Sigmoid colon (tissue), 4 donors: Measurements from ENCODE around the gene DCLRE1C.

Source experiments
- EP300 ChIP-seq, 4 donors: sonication (generic); formaldehyde crosslinking; IDR thresholded peaks; one replicate each; pipeline ENCODE4 v1.6.1; 2017; ENCODE audit warnings: antibody characterized with exemption in 4 of 4
- POLR2AphosphoS5 ChIP-seq, 4 donors: sonication (generic); formaldehyde crosslinking; IDR thresholded peaks; one replicate each; pipeline ENCODE4 v1.6.1; 2017; ENCODE audit warnings: antibody characterized with exemption in 4 of 4
- TF ChIP-seq, protein P1 (sequence below), 4 experiments: fragments of 450-650 bp in 3 of 4; fragments of 200-600 bp in 1 of 4; IDR thresholded peaks; one replicate each; pipeline ENCODE4 v1.5.1; 2016 to 2019; ENCODE audit warnings: antibody characterized with exemption in 4 of 4, mild to moderate bottlenecking in 3 of 4, moderate library complexity in 2 of 4

DNA sequence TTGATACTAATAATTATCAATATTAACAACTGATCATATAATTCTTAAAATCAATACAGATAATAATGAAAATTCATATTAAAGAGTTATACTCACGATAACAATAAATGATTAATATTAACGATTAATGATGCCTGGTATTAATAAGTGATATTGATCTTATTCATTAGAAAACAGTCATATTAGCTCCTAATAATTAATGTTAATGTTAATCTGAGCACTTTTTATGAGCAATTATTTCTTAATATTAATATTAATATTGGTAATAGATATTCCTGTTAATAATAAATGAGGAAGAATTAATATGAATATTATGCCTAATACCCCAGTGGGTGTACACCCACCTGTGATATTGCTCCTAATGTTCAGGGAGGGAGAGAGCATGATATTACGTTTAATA lies 28.8 kb upstream of the DCLRE1C start:
- TF ChIP-seq, protein P1, sequence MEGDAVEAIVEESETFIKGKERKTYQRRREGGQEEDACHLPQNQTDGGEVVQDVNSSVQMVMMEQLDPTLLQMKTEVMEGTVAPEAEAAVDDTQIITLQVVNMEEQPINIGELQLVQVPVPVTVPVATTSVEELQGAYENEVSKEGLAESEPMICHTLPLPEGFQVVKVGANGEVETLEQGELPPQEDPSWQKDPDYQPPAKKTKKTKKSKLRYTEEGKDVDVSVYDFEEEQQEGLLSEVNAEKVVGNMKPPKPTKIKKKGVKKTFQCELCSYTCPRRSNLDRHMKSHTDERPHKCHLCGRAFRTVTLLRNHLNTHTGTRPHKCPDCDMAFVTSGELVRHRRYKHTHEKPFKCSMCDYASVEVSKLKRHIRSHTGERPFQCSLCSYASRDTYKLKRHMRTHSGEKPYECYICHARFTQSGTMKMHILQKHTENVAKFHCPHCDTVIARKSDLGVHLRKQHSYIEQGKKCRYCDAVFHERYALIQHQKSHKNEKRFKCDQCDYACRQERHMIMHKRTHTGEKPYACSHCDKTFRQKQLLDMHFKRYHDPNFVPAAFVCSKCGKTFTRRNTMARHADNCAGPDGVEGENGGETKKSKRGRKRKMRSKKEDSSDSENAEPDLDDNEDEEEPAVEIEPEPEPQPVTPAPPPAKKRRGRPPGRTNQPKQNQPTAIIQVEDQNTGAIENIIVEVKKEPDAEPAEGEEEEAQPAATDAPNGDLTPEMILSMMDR (IDR thresholded peaks at IDR 0.05), result no peak
- TF ChIP-seq EP300 (IDR thresholded peaks at IDR 0.05) (no peak), POLR2AphosphoS5 (IDR thresholded peaks at IDR 0.05) (no peak)
